Measurements from ENCODE around the gene SMYD3. TPM values are rescaled to one million over a fixed set of nuclear protein-coding genes. Genes with fewer than 3 reads are reported as not detected.

Gene SMYD3
- total RNA-seq, 1 experiment from 2014 or later, result 17.4 TPM

GRCh38 chr1:245835386-245835785 lies 671.7 kb downstream of the SMYD3 start:
- POLR2A ChIA-PET, result no interaction called here
- BruUV-seq (replicated peaks), result no TSS peak

GRCh38 chr1:245834002-245834401 lies 673.1 kb downstream of the SMYD3 start:
- no peaks in the 10 kb centered on the region for H3K36me3 ChIP-seq (ENCODE audit: control insufficient read depth, insufficient read depth, low read length)
- no peaks in the 10 kb centered on the region for H3K4me1 ChIP-seq (ENCODE audit: control insufficient read depth, insufficient read depth, low read length)
- ChIA-PET POLR2A (no interaction called here), CTCF (no interaction called here)
- H3K27ac ChIP-seq (ENCODE audit: low read length), result no peak overlapping the region
- DNase-seq (ENCODE audit: low read depth, low spot score), result no peak
- in situ Hi-C loops (cut with HindIII; ENCODE audit: low pct_unique_long_range_greater_than_20kb, low sequenced_read_pairs), result no loop called here
- no peak overlapping the region for H3K4me3 ChIP-seq (ENCODE audit: low read depth in 2 of 2, low read length in 2 of 2)
- no TSS peak for BruUV-seq (replicated peaks)
- H3K9me3 ChIP-seq (ENCODE audit: control insufficient read depth, insufficient read depth, low read depth, low read length), result no peaks in the 10 kb centered on the region
- TF ChIP-seq SIN3A (IDR thresholded peaks at IDR 0.05; ENCODE audit: borderline replicate concordance, insufficient read depth, low read depth, low read length) (no peak), CTCF (IDR thresholded peaks at IDR 0.05) (no peak), POLR2AphosphoS5 (IDR thresholded peaks at IDR 0.05; ENCODE audit: low read depth, low read length) (no peak), TCF7L2 (IDR thresholded peaks at IDR 0.05; ENCODE audit: low read depth, low read length) (no peak)
- TF ChIP-seq, protein P1, sequence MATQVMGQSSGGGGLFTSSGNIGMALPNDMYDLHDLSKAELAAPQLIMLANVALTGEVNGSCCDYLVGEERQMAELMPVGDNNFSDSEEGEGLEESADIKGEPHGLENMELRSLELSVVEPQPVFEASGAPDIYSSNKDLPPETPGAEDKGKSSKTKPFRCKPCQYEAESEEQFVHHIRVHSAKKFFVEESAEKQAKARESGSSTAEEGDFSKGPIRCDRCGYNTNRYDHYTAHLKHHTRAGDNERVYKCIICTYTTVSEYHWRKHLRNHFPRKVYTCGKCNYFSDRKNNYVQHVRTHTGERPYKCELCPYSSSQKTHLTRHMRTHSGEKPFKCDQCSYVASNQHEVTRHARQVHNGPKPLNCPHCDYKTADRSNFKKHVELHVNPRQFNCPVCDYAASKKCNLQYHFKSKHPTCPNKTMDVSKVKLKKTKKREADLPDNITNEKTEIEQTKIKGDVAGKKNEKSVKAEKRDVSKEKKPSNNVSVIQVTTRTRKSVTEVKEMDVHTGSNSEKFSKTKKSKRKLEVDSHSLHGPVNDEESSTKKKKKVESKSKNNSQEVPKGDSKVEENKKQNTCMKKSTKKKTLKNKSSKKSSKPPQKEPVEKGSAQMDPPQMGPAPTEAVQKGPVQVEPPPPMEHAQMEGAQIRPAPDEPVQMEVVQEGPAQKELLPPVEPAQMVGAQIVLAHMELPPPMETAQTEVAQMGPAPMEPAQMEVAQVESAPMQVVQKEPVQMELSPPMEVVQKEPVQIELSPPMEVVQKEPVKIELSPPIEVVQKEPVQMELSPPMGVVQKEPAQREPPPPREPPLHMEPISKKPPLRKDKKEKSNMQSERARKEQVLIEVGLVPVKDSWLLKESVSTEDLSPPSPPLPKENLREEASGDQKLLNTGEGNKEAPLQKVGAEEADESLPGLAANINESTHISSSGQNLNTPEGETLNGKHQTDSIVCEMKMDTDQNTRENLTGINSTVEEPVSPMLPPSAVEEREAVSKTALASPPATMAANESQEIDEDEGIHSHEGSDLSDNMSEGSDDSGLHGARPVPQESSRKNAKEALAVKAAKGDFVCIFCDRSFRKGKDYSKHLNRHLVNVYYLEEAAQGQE (IDR thresholded peaks at IDR 0.05; ENCODE audit: insufficient read depth in 1 of 2, low read depth in 2 of 2, low read length in 1 of 2), result no peak
- no peaks in the 10 kb centered on the region for H3K27me3 ChIP-seq (ENCODE audit: control insufficient read depth, insufficient read depth, low read length)
- intact Hi-C loops (cut with micrococcal nuclease; ENCODE audit: unreplicated experiment), result no loop called here
- ATAC-seq, result no peak

More at GRCh38 chr1:245835386-245835785, 671.7 kb downstream of the SMYD3 start:
- Histone ChIP-seq H3K9me3 (ENCODE audit: control insufficient read depth, insufficient read depth, low read depth, low read length) (no peaks in the 10 kb centered on the region), H3K27ac (ENCODE audit: low read length) (no peak overlapping the region), H3K27me3 (ENCODE audit: control insufficient read depth, insufficient read depth, low read length) (no peaks in the 10 kb centered on the region), H3K4me3 (ENCODE audit: low read depth in 2 of 2, low read length in 2 of 2) (no peak overlapping the region), H3K4me1 (ENCODE audit: control insufficient read depth, insufficient read depth, low read length) (no peaks in the 10 kb centered on the region), H3K36me3 (ENCODE audit: control insufficient read depth, insufficient read depth, low read length) (no peaks in the 10 kb centered on the region)
- DNase-seq (ENCODE audit: low read depth, low spot score) (no peak), ATAC-seq (no peak)
- intact Hi-C loops (cut with micrococcal nuclease; ENCODE audit: unreplicated experiment), result no loop called here
- in situ Hi-C loops (cut with HindIII; ENCODE audit: low pct_unique_long_range_greater_than_20kb, low sequenced_read_pairs), result no loop called here
- CTCF ChIA-PET, result no interaction called here
- no peak for TF ChIP-seq POLR2AphosphoS5 (IDR thresholded peaks at IDR 0.05; ENCODE audit: low read depth, low read length)
- no peak for TF ChIP-seq CTCF (IDR thresholded peaks at IDR 0.05)
- no peak for TF ChIP-seq SIN3A (IDR thresholded peaks at IDR 0.05; ENCODE audit: borderline replicate concordance, insufficient read depth, low read depth, low read length)
- TF ChIP-seq, protein P1 (IDR thresholded peaks at IDR 0.05; ENCODE audit: insufficient read depth in 1 of 2, low read depth in 2 of 2, low read length in 1 of 2), result no peak
- no peak for TF ChIP-seq TCF7L2 (IDR thresholded peaks at IDR 0.05; ENCODE audit: low read depth, low read length)

Data from Panc1 (cell line).